GM12875 (cell line): Measurements from ENCODE around the gene PLEKHA7.

Experiments
- H3K4me3 ChIP-seq: one replicate; pipeline ENCODE4 v1.5.1; 2011; ENCODE audit warnings: low read depth, low read length, control low read depth
- TF ChIP-seq, protein P1 (sequence below): IDR thresholded peaks from 2 replicates; pipeline ENCODE4 v1.5.1; 2011; ENCODE audit warnings: low read depth, mild to moderate bottlenecking, control low read depth, inconsistent platforms, low read length, moderate library complexity, borderline replicate concordance; ENCODE audit not compliant: insufficient read depth

The PLEKHA7 gene

DNA sequence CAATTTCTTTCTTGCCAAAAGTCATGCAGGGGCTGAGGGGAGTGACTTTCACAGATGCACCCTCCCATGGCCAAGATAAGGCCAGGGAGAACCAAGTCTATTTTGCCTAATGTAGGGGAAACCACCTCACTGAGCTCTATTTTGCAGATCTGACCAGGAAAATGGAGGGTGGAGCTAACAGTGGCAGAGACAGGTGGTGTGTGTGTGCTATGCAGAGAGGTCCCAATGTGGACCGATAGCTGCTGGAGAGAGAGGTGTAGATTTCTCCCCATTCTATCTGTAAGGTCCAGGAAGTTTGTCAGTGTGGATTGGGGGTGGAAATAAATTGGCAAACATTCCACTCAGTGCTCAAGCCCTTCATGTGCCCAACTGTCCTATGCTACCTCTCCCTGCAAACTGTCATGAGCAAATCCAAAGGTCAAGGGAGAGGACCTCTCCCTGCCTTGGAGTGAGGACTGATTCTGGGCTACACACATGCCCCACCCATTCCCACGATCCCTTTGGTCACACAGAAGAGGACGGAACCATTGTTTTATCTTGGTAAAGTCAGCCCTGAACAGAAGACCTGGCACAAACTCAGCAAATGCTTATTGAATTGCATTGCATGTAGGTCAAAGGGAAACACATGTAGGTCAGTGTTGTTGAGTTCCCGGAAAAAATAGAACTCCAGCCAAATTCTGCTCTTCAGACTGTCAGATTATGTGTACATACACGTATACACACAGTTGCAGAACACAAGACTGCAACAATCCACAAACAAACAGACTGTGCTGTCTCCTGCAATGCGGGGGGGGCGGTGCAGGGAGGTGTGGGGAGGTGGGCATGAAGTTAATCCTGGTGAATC, 209.9 kb downstream of the PLEKHA7 start:
- H3K4me3 ChIP-seq = no peak overlapping the region
- TF ChIP-seq, protein P1, sequence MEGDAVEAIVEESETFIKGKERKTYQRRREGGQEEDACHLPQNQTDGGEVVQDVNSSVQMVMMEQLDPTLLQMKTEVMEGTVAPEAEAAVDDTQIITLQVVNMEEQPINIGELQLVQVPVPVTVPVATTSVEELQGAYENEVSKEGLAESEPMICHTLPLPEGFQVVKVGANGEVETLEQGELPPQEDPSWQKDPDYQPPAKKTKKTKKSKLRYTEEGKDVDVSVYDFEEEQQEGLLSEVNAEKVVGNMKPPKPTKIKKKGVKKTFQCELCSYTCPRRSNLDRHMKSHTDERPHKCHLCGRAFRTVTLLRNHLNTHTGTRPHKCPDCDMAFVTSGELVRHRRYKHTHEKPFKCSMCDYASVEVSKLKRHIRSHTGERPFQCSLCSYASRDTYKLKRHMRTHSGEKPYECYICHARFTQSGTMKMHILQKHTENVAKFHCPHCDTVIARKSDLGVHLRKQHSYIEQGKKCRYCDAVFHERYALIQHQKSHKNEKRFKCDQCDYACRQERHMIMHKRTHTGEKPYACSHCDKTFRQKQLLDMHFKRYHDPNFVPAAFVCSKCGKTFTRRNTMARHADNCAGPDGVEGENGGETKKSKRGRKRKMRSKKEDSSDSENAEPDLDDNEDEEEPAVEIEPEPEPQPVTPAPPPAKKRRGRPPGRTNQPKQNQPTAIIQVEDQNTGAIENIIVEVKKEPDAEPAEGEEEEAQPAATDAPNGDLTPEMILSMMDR = no peak

DNA sequence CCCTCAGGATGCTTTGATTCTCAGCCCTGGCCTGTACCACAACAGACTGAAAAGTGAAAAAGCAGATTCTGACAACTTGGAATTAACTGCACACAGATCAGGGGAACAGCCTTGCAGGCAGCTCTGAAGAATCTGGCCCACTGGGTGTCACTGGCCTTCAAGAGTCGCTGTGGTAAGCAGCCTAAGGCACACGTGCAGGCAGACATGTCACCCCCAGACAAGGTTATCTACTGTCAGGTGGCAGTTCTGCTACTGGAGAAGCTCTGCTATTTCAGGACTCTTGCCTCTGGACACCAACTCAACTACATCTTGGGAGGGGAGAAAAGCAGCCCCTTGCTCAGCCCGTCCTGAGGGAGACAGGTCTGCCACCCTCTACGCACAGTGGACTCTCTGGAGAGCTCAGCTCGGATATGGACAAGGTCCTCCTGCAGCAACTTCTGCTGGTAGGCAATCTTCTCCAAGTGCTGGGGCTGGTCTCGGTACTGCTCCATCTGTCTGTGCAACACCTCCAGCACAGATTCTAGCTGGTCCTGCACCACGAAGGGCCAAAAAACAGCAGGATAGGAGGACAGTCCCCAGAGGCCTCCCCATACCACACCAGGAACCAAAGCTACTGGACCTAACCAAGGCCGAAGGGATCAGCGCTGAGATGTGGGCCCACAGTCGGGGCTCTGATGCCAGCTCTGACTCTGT, 212.8 kb downstream of the PLEKHA7 start:
- H3K4me3 ChIP-seq = no peak overlapping the region
- TF ChIP-seq, protein P1 = no peak

DNA sequence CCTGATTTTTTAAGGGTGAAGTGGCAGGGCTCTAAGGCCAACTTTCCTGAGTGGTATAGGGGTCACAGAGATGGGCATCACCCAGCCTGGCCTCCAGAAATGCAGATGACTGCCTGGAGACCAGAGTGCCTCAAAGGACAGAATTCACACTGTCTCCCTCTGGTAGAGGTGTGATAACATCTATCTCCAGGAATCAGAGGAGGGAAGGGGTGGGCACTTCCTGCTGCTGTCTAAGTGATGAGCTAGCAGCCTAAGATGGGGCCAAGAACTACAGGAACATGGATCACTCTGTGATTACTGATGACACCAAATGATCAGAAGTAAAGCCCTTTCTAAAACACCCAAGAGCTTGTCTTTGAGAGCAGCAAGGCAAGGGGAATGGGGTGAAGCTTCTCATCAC, 213.8 kb downstream of the PLEKHA7 start:
- TF ChIP-seq, protein P1 = no peak
- H3K4me3 ChIP-seq = no peak overlapping the region

DNA sequence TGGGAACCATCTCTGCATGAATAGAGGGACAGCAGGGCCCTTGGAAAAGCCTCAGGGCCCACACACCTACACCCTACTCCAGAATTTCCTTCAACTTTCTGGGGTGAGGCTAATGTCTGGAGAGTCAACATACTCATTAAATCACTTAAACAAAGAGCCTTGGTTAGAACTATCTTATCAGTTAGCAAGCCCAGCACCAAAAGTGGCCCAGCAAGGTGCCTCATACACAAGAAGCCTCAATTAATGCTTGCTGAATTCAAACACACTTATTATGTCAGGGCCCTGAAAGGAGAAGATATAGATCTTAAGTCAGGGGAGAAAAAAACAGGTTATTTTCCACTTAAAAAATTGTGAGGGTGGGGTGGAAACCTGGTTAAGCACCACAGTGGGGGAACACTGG, 214.3 kb downstream of the PLEKHA7 start:
- TF ChIP-seq, protein P1 = no peak
- no peak overlapping the region for H3K4me3 ChIP-seq

DNA sequence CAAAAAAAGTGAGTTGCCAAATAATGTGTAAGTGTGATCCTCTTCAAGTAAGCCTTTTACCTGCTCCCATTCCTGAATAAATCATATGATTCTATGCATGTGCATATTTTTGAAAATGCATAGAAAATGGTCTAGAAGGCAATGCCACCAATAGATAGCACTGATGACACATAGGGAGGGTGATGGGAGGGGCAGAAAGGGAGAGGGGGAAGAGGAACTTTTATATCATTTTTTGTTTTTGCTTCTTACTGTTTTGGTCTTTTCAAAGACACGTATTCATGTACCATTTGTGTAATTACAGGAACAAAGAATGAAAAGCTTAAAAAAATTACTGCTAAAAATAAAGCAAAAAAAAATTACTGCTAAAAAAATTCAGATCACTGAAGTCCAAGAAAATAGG, 215.0 kb downstream of the PLEKHA7 start:
- TF ChIP-seq, protein P1 = no peak
- H3K4me3 ChIP-seq = no peak overlapping the region

DNA sequence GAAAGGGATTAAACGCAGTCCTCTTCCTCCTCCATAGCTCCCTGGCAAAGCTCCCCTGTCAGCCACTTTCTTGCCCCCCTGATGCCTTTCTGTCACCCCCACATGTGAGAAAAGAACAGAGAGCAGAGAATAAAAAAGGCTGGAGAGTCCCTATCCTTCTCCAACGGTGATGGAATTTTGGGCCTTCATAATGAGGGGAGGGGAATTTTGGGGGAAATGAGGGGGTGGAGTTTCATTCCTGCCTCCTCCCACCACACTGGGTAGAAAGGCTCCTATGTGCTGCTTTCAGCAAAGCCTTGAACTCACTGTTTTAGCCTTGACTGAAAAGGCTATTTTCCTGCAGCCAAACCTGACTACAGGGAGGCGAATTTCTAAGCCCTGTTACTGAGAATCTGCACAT, 216.4 kb downstream of the PLEKHA7 start:
- no peak overlapping the region for H3K4me3 ChIP-seq
- TF ChIP-seq, protein P1 = no peak

DNA sequence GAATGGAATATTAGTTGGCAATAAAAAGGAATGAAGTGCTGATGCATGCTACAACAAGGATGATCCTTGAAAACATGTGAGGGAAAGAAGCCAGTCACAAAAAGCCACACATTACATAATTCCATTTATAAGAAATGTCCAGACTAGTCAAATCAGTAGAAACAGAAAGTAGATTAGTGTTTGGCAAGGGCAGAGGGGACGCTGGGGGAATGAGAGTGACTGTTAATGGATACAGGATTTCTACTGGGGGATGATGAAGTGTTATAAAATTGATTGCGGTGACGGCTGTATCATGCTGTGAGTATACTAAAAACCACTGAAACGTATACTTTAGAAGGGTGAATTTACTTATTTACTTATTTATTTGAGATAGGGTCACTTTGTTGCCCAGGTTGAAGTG, 217.9 kb downstream of the PLEKHA7 start:
- TF ChIP-seq, protein P1 = no peak
- no peak overlapping the region for H3K4me3 ChIP-seq
